PFSK-1 (cell line): ENCODE measurements around the gene RIPOR3.

Experiments
- FOXP2 ChIP-seq: optimal IDR thresholded peaks from 2 replicates; pipeline ENCODE3; 2011; ENCODE audit warnings: borderline replicate concordance, control low read depth, inconsistent platforms; ENCODE audit not compliant: insufficient read depth; ENCODE audit errors: extremely low read length, extremely low read depth
- POLR2AphosphoS5 ChIP-seq: IDR thresholded peaks from 2 replicates; pipeline ENCODE4 v1.6.1; 2012; ENCODE audit warnings: low read depth, mild to moderate bottlenecking, control low read depth, low read length, moderate library complexity
- REST ChIP-seq, 2 experiments: IDR thresholded peaks; 2 replicates each; pipeline versions ENCODE4 v1.6.1 to v1.8.0; 2011 to 2012; ENCODE audit warnings: low read depth in 2 of 2, low read length in 2 of 2, control low read depth in 1 of 2, inconsistent platforms in 1 of 2, mild to moderate bottlenecking in 1 of 2, moderate library complexity in 1 of 2; ENCODE audit not compliant: insufficient read depth in 1 of 2
- SIN3A ChIP-seq: IDR thresholded peaks from 2 replicates; pipeline ENCODE4 v1.6.1; 2012; ENCODE audit warnings: mild to moderate bottlenecking, low read length, moderate library complexity, borderline replicate concordance; ENCODE audit not compliant: insufficient read depth
- TAF1 ChIP-seq: IDR thresholded peaks from 2 replicates; pipeline ENCODE4 v1.6.1; 2012; ENCODE audit warnings: low read length, control low read depth, borderline replicate concordance; ENCODE audit not compliant: insufficient read depth

Gene RIPOR3

GRCh38 chr20:50595433-50595895, 95.9 kb downstream of the RIPOR3 start:
- TF ChIP-seq FOXP2 (no peak), REST (IDR thresholded peaks at IDR 0.05; ENCODE audit: insufficient read depth in 1 of 2, low read depth in 2 of 2, low read length in 2 of 2) (no peak), TAF1 (no peak), SIN3A (no peak), POLR2AphosphoS5 (no peak)

GRCh38 chr20:50594591-50595432, 96.5 kb downstream of the RIPOR3 start:
- TF ChIP-seq TAF1: no peak

GRCh38 chr20:50594231-50594590, 97.1 kb downstream of the RIPOR3 start:
- no peak for TF ChIP-seq POLR2AphosphoS5
- TF ChIP-seq REST (IDR thresholded peaks at IDR 0.05; ENCODE audit: insufficient read depth in 1 of 2, low read depth in 2 of 2, low read length in 2 of 2): no peak
- TF ChIP-seq TAF1: no peak
- no peak for TF ChIP-seq SIN3A
- TF ChIP-seq FOXP2: no peak

GRCh38 chr20:50593005-50593335, 98.4 kb downstream of the RIPOR3 start:
- TF ChIP-seq FOXP2: no peak
- no peak for TF ChIP-seq REST (IDR thresholded peaks at IDR 0.05; ENCODE audit: insufficient read depth in 1 of 2, low read depth in 2 of 2, low read length in 2 of 2)
- TF ChIP-seq TAF1: no peak
- TF ChIP-seq SIN3A: no peak
- no peak for TF ChIP-seq POLR2AphosphoS5

GRCh38 chr20:50592282-50593004, 98.9 kb downstream of the RIPOR3 start:
- no peak for TF ChIP-seq SIN3A
- TF ChIP-seq POLR2AphosphoS5: no peak
- TF ChIP-seq FOXP2: no peak

DNA sequence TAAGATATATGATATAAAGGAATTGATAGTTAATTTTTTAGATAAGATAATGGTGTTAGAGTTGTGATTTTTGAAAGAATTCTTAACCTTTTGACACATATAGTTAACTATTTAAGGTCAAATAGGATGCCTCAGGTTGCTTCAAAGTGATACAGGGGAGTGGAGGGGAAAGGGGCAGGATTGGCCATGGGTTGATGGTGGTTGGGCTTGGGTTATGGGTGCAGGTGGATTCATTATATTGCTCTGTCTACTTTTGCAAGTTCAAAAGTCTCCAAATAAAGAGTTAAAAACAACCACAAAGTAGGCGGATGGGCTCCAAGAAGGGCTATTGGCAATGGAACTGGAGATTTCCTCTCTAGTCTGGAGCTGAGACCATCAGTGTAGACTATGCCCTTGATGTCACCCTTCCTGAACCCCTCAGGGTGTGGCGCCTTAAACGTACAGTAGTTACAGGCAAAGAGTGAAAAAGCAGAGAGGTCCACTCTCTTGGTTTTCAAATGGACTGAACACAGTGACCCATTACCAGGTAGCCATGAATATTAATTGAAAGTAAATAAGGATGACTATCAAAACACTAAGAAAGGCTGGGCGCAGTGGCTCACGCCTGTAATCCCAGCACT, 100.0 kb downstream of the RIPOR3 start:
- TF ChIP-seq POLR2AphosphoS5 (no peak), REST (IDR thresholded peaks at IDR 0.05; ENCODE audit: insufficient read depth in 1 of 2, low read depth in 2 of 2, low read length in 2 of 2) (no peak), FOXP2 (no peak), TAF1 (no peak)
